ENCODE results near the gene HERC3. TPM values are rescaled to one million over a fixed set of nuclear protein-coding genes. Genes with fewer than 3 reads are reported as not detected.

HERC3 gene
- total and polyA plus RNA-seq, 2 of the 13 experiments (the other 11 are each of a cell fraction or from before 2014, with no cell fraction given), result 3.8 to 6.2 TPM

DNA sequence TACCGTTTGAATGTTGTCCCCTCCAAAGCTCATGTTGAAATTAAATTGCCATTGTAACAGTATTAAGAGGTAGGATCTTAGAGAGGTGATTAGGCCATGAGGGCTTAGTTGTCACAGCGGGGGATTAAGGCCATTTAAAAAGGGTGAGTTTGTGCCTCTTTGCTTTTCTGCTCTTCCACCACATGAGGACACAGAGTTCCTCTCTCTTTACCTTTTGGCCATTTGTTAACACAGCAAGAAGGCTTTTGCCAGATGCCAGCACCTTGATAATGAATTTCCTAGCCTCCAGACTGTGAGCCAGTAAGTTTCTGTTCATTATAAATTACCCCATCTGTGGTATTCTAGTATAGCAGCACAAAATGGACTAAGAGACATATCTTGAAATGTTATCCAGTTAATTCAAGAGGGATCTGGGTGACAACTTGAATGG lies 7.8 kb upstream of the HERC3 start:
- H3K4me2 ChIP-seq (ENCODE audit: low read depth, low read length), result no peak overlapping the region
- in situ Hi-C loops (cut with HindIII; ENCODE audit: extremely low pct_ligation_motif_present, low pct_unique_long_range_greater_than_20kb), result no loop called here
- H3K4me1 ChIP-seq (ENCODE audit: insufficient read depth, low read length), result no peaks in the 10 kb centered on the region
- intact Hi-C loops (cut with micrococcal nuclease; ENCODE audit: unreplicated experiment), result no loop called here
- CTCF ChIA-PET (ENCODE audit: low intra/inter-chr PET ratio, low total read pairs), result no interaction called here
- H4K20me1 ChIP-seq (ENCODE audit: insufficient read depth, low read length), result no peaks in the 10 kb centered on the region
- peaks cover 6% of the 10 kb centered on the region for H3K9me3 ChIP-seq (ENCODE audit: low read length)
- no peaks in the 10 kb centered on the region for H3K79me2 ChIP-seq (ENCODE audit: insufficient read depth, low read length)
- no peak for FAIRE-seq
- no peak overlapping the region for H3K27ac ChIP-seq (ENCODE audit: extremely low read length, insufficient read depth, low read length)
- H3K36me3 ChIP-seq (replicated peaks in 1 of 2; ENCODE audit: control insufficient read depth in 1 of 2, insufficient read depth in 2 of 2, low read length in 2 of 2), result no peaks in the 10 kb centered on the region
- WGBS (ENCODE audit: low lambda C conversion rate), result 13% methylated on average over 2 of the region's 2 CpGs
- H3K9ac ChIP-seq (ENCODE audit: insufficient read depth, low read depth, low read length), result no peak overlapping the region
- POLR2A ChIA-PET, result no interaction called here
- BruUV-seq (replicated peaks), result no TSS peak
- no peaks in the 10 kb centered on the region for H3K27me3 ChIP-seq (ENCODE audit: control insufficient read depth in 1 of 2, insufficient read depth in 2 of 2, low read length in 2 of 2)
- H2AFZ ChIP-seq (ENCODE audit: low read length), result no peak overlapping the region
- no peak overlapping the region for H3K4me3 ChIP-seq (replicated peaks in 1 of 3; ENCODE audit: insufficient read depth in 1 of 3, low read depth in 2 of 3, low read length in 3 of 3)
- TF ChIP-seq ZNF790 (CRISPR knock-in tag; IDR thresholded peaks at IDR 0.05; ENCODE audit: borderline replicate concordance), result no peak
- ATAC-seq, result no peak
- DNase-seq (ENCODE audit: low spot score), result no peak

DNA sequence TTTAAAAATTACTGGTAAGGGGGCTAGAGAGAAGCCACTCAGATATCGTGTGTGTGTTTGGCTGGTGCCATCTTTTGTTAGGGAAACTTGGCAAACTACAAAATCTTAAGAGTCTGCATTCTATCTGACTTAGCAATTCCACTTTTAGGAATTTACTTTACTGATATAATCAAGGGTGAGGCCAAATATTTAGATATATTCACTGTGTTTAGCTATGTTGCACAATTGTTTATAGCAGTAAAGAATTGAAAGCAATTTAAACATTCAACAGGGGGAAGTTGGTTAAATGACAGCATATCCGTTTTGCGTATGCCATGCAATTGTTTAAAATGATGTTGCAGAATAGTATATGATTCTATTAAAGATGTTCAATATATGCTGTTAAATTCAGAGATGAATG lies 6.4 kb upstream of the HERC3 start:
- 48% methylated on average over 3 of the region's 3 CpGs for WGBS (ENCODE audit: low lambda C conversion rate)
- H2AFZ ChIP-seq (ENCODE audit: low read length), result no peak overlapping the region
- FAIRE-seq (no peak), DNase-seq (ENCODE audit: low spot score) (no peak), ATAC-seq (no peak)
- H3K79me2 ChIP-seq (ENCODE audit: insufficient read depth, low read length), result no peaks in the 10 kb centered on the region
- H3K9me3 ChIP-seq (ENCODE audit: low read length), result peaks cover 6% of the 10 kb centered on the region
- ChIA-PET CTCF (ENCODE audit: low intra/inter-chr PET ratio, low total read pairs) (no interaction called here), POLR2A (interaction anchor here (0.6 kb wide), 1 partner anchor 240 kb away, joined by 3 read pairs; no protein-coding TSS in a partner anchor)
- in situ Hi-C loops (cut with HindIII; ENCODE audit: extremely low pct_ligation_motif_present, low pct_unique_long_range_greater_than_20kb), result no loop called here
- intact Hi-C loops (cut with micrococcal nuclease; ENCODE audit: unreplicated experiment), result no loop called here
- H3K4me3 ChIP-seq (replicated peaks in 1 of 3; ENCODE audit: insufficient read depth in 1 of 3, low read depth in 2 of 3, low read length in 3 of 3), result no peak overlapping the region
- no peaks in the 10 kb centered on the region for H3K27me3 ChIP-seq (ENCODE audit: control insufficient read depth in 1 of 2, insufficient read depth in 2 of 2, low read length in 2 of 2)
- H4K20me1 ChIP-seq (ENCODE audit: insufficient read depth, low read length), result no peaks in the 10 kb centered on the region
- H3K4me2 ChIP-seq (ENCODE audit: low read depth, low read length), result no peak overlapping the region
- H3K9ac ChIP-seq (ENCODE audit: insufficient read depth, low read depth, low read length), result no peak overlapping the region
- no TSS peak for BruUV-seq (replicated peaks)
- no peaks in the 10 kb centered on the region for H3K36me3 ChIP-seq (replicated peaks in 1 of 2; ENCODE audit: control insufficient read depth in 1 of 2, insufficient read depth in 2 of 2, low read length in 2 of 2)
- peaks cover 2% of the 10 kb centered on the region; the same call in 1 of the 2 replicates for H3K4me1 ChIP-seq (ENCODE audit: insufficient read depth, low read length)
- no peak overlapping the region for H3K27ac ChIP-seq (ENCODE audit: extremely low read length, insufficient read depth, low read length)
- TF ChIP-seq, protein P1, sequence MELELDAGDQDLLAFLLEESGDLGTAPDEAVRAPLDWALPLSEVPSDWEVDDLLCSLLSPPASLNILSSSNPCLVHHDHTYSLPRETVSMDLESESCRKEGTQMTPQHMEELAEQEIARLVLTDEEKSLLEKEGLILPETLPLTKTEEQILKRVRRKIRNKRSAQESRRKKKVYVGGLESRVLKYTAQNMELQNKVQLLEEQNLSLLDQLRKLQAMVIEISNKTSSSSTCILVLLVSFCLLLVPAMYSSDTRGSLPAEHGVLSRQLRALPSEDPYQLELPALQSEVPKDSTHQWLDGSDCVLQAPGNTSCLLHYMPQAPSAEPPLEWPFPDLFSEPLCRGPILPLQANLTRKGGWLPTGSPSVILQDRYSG (CRISPR knock-in tag; IDR thresholded peaks at IDR 0.05), result no peak
- no peak for TF ChIP-seq ZSCAN9 (CRISPR knock-in tag; IDR thresholded peaks at IDR 0.05; ENCODE audit: borderline replicate concordance)
- TF ChIP-seq, protein P2, sequence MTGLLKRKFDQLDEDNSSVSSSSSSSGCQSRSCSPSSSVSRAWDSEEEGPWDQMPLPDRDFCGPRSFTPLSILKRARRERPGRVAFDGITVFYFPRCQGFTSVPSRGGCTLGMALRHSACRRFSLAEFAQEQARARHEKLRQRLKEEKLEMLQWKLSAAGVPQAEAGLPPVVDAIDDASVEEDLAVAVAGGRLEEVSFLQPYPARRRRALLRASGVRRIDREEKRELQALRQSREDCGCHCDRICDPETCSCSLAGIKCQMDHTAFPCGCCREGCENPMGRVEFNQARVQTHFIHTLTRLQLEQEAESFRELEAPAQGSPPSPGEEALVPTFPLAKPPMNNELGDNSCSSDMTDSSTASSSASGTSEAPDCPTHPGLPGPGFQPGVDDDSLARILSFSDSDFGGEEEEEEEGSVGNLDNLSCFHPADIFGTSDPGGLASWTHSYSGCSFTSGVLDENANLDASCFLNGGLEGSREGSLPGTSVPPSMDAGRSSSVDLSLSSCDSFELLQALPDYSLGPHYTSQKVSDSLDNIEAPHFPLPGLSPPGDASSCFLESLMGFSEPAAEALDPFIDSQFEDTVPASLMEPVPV (CRISPR knock-in tag; IDR thresholded peaks at IDR 0.05), result no peak
- no peak for TF ChIP-seq PAF1 (CRISPR knock-in tag; IDR thresholded peaks at IDR 0.05)
- no peak for TF ChIP-seq ASH2L (IDR thresholded peaks at IDR 0.05; ENCODE audit: insufficient read length, low read depth, low read length)
- no peak for TF ChIP-seq ZNF264 (CRISPR knock-in tag; IDR thresholded peaks at IDR 0.05)
- no peak for TF ChIP-seq MZF1 (CRISPR knock-in tag; IDR thresholded peaks at IDR 0.05; ENCODE audit: borderline replicate concordance)
- TF ChIP-seq, protein P3, sequence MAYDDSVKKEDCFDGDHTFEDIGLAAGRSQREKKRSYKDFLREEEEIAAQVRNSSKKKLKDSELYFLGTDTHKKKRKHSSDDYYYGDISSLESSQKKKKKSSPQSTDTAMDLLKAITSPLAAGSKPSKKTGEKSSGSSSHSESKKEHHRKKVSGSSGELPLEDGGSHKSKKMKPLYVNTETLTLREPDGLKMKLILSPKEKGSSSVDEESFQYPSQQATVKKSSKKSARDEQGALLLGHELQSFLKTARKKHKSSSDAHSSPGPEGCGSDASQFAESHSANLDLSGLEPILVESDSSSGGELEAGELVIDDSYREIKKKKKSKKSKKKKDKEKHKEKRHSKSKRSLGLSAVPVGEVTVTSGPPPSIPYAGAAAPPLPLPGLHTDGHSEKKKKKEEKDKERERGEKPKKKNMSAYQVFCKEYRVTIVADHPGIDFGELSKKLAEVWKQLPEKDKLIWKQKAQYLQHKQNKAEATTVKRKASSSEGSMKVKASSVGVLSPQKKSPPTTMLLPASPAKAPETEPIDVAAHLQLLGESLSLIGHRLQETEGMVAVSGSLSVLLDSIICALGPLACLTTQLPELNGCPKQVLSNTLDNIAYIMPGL (CRISPR knock-in tag; IDR thresholded peaks at IDR 0.05; ENCODE audit: borderline replicate concordance in 1 of 2, low read depth in 1 of 2), result no peak
- no peak for TF ChIP-seq ZSCAN25 (CRISPR knock-in tag; IDR thresholded peaks at IDR 0.05)
- no peak for TF ChIP-seq ZFP1 (CRISPR knock-in tag; IDR thresholded peaks at IDR 0.05)
- no peak for TF ChIP-seq ERF (CRISPR knock-in tag; IDR thresholded peaks at IDR 0.05)
- TF ChIP-seq HNRNPUL1 (IDR thresholded peaks at IDR 0.05; ENCODE audit: low read depth, low read length), result no peak
- TF ChIP-seq U2AF2 (IDR thresholded peaks at IDR 0.05; ENCODE audit: low read depth, low read length), result no peak
